HG03025 (cell line): ENCODE measurements around the gene ULK4.

Experiments used
- ATAC-seq: cut with Tn5 transposase; IDR thresholded peaks from one replicate; pipeline ENCODE4 v1.9.1; 2021; ENCODE audit warnings: mild to moderate bottlenecking, moderate library complexity; ENCODE audit not compliant: unreplicated experiment, low FRiP score

ULK4 gene

GRCh38 chr3:41243183-41243582, 718.7 kb downstream of the ULK4 start:
- no peak for ATAC-seq

GRCh38 chr3:41241800-41242571, 719.9 kb downstream of the ULK4 start:
- ATAC-seq, result no peak

- no peak for ATAC-seq
Observed at GRCh38 chr3:41241161-41241560, 720.7 kb downstream of the ULK4 start.

DNA sequence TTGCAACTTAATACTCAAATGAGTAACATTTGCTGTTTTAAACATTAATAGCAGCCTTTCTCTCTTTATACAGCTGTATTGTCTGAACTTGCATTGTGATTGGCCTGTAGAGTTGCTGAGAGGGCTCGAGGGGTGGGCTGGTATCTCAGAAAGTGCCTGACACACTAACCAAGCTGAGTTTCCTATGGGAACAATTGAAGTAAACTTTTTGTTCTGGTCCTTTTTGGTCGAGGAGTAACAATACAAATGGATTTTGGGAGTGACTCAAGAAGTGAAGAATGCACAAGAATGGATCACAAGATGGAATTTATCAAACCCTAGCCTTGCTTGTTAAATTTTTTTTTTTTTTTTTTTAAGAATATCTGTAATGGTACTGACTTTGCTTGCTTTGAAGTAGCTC, 722.3 kb downstream of the ULK4 start:
- ATAC-seq, result no peak

DNA sequence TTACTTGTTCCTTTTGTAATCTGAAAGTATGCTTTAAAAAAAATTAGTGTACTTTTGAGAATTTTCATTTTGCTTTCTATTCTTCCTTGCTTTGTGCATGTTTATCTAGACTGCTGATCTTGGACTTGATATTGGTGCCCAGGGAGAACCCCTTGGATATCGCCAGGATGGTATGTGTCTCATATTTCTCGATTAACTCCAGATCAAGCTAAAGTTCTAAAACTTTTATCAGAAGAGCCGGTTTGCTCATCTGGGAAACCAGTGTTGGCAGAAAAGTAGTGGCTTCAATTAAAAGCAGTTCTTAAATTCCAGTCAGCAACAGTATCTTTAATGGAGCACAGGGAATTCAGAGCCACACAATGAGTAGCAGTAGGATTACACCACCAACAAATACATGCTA, 724.0 kb downstream of the ULK4 start:
- ATAC-seq, result no peak

DNA sequence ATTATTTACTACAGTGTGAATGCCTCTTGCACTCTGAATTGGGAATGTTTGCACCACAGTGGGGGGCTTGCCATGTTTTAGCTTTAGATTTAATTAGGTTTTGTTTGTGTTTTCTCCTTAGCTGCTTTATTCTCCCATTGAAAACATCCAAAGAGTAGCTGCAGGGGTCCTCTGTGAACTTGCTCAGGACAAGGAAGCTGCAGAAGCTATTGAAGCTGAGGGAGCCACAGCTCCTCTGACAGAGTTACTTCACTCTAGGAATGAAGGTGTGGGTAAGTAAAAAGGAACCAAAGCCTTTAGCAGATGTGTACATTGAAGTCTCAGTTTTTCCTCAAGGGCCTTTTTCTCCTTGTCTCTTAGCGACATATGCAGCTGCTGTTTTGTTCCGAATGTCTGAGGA, 725.7 kb downstream of the ULK4 start:
- no peak for ATAC-seq

GRCh38 chr3:41234823-41235721, 726.8 kb downstream of the ULK4 start:
- no peak for ATAC-seq

GRCh38 chr3:41224120-41224806, 737.6 kb downstream of the ULK4 start:
- no peak for ATAC-seq

DNA sequence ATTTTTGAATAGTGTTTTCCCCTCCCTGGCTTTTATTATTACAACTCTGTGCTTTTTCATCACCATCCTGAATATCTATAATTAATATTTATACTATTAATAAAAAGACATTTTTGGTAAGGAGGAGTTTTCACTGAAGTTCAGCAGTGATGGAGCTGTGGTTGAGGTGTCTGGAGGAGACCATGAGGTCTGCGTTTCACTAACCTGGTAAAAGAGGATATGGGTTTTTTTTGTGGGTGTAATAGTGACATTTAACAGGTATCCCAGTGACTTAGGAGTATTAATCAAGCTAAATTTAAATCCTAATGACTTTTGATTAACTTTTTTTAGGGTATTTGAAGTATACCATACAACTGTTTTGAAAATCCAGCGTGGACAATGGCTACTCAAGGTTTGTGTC, 738.2 kb downstream of the ULK4 start:
- no peak for ATAC-seq

DNA sequence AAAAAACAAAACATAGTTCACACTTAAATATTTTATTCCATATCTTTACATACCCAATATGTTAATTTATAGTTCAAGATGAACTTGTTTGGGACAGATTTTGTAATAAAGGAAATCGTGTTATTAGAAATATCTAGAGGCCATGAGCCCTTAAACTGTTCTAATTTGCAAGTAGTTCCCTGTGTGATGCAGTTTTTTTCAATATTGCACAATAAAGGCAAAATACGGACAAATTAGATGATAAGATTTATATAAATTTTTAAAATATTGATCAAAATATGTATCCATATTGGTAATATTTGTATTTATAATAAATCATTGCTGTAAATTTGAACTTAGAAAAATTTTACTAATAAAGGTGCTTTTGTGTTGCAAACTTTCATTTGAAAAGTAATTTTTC, 738.8 kb downstream of the ULK4 start:
- no peak for ATAC-seq

GRCh38 chr3:41222501-41222900, 739.4 kb downstream of the ULK4 start:
- ATAC-seq, result no peak

GRCh38 chr3:41222012-41222411, 739.9 kb downstream of the ULK4 start:
- no peak for ATAC-seq

DNA sequence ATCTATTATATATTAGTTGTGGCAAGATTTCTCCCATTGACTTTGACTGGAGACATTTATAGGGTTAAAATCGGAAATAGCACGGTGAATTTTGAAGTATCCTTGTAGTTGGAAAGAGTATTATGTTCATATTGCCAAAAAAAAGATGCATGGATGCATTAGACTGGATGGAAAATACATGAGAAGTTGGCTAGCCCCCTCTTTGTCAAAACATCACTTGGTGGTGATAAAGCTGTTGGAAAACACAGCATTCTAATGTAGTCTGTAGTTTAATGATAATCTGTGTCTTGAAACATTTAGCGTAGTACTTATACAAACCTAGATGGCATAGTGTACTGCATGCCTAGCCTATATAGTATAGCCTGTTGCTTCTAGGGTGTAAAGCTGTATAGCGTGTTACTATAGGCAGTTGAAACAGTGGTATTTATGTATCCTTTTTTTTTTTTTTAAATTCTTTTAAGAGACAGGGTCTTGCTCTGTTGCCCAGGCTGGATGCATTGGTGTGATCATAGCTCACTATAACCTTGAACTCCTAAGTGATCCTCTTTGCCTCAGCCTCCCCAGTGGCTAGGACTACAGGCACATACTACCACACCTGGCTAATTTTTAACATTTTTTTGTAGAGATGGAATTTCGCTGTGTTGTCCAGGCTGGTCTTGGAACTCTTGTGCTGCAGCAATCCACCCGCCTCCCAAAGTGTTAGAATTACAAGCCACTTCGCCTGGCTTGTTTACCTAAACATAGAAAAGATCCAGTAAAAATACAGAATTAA, 740.8 kb downstream of the ULK4 start:
- no peak for ATAC-seq

GRCh38 chr3:41219424-41219823, 742.5 kb downstream of the ULK4 start:
- no peak for ATAC-seq

DNA sequence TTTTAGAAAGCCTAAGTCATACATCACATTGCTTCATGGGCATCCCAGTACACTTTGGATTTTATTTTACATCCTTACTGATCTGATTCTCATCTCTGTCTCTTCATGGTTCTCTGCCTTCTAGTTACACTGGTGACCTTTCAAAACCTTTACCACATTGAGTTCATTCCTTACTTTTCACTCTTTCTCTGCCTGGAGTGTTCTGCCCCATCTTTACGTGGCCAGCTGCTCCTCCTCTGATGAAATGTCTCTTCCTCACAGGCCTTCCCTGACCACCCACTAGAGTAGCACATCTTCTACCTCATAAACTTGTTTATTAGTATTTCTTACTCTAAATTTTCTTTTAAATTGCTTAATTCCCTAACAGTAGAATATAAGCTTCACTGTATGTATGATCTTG, 744.9 kb downstream of the ULK4 start:
- no peak for ATAC-seq

- no peak for ATAC-seq
Observed at GRCh38 chr3:41216422-41216821, 745.5 kb downstream of the ULK4 start.

DNA sequence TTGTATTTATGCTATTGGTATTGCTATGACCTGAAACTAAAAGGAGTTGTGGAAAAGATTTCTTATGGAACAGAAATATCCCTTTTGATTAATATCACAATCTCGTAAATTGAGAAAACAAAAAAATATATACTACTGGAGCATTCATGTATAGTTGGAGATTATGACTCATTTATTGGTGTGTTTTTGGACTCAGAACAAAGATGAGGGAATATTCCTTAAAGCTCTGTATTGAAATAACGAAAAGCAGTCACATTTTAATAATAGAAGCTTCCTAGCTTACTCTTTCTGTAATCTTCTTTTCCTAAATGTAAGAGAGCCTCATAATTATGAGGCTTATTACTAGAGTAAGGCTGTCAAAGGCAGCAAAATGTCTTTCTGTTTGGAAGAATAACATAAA, 748.3 kb downstream of the ULK4 start:
- no peak for ATAC-seq

DNA sequence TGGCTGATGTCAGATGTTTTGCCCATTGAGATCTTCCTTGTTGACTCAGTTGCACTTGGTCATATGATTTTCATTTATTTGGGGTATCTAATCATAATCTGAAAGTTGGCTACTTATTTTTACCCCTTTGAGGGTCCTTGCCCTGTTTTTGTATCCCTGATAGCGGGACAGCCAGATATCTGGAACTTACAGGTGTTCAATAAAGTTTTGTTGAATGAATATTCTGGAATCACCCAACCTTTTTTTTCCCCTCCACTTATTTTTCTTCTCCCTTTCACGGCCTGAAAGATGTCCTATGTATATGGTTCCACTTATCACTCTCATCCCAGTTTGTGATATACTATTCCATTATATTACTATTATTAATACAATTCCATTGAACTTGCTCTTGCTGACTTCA, 749.8 kb downstream of the ULK4 start:
- ATAC-seq, result no peak

DNA sequence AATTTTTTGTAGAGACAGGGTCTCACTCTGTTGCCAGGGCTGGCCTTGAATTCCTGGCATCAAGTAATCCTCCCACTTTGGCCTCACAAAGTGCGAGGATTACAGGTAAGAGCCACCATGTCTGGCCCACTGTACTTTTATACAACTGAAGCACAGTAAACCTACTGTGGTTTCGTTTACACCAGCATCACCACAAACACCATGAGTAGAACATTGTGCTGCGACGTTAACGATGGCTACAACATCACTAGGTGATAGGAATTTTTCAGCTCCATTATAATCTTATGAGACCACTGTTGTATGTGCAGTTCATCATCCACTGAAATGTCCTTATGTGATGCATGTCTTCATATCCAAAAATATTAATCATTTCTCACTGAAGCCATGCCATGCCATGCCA, 750.9 kb downstream of the ULK4 start:
- ATAC-seq, result no peak

DNA sequence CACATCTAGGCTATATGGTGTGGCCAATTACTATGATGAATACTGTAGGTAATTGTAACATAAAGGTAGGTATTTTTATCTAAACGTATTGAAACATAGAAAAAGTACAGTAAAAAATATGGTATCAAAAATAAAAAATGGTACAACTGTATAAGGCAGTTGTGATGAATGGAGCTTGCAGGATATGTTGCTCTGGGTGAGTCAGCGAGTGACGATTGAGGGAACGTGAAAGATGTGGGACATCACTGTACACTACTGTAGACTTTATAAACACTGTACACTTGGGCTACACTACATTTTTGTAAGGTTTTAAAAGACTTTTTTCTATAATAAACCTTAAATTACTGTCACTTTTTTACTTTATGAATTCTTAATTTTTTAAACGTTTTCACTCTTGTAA, 752.3 kb downstream of the ULK4 start:
- no peak for ATAC-seq
